ENCODE measurements around the gene KDM2B.

DNA sequence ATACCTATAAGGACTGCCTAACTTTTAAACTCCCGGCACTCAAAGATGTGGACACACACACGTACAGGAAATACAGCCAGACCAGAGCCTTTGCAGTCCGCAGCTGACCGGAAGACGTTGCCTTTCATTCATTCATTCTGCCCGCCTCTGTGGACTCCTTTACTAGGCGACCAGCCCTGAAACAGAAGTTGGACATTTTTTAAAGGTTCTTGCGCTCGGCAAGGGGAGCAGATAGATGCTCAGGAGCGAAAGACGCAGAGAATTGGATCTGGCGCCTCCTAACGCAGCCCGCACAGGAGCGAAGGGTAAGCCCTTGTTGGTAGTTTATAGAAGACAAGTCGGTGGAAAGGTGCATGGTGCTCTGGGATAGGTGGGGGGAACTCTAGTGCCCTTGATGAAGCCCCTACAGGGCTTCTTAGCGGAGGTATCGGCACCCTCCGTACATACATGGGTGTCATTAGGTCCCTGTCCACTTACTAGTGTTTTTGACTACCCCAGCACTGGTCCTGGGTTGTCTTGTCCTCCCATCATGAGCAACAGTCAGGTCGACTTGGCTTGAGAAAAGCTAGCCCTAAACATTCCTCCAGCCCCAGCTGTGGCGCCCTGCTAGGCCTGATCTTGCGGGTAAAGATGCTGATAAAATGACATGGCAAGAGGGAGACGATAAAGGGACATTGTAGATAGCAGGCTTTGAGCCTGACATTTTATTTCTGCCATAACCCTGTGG lies at the start of gene KDM2B:
- no peak for TF ChIP-seq EZH2 (IDR thresholded peaks at IDR 0.05)
- no peak for TF ChIP-seq POLR2AphosphoS5 (IDR thresholded peaks at IDR 0.05; ENCODE audit: borderline replicate concordance, low read depth, low read length)

All from SK-N-MC (cell line).